Sigmoid colon (tissue), 4 donors: ENCODE measurements around the gene MARVELD2.
"Not testable (repeated sequence)": the region's sequence is repeated elsewhere in the genome, so short reads cannot be mapped to it uniquely, and the experiment has no call there.

Source experiments
- CTCF ChIP-seq, 4 experiments: fragments of 450-650 bp in 3 of 4; fragments of 200-600 bp in 1 of 4; IDR thresholded peaks; one replicate each; pipeline ENCODE4 v1.5.1; 2016 to 2019; ENCODE audit warnings: antibody characterized with exemption in 4 of 4, mild to moderate bottlenecking in 3 of 4, moderate library complexity in 2 of 4
- POLR2A ChIP-seq, 2 donors: fragments of 450-650 bp; IDR thresholded peaks; one replicate each; pipeline ENCODE4 v1.6.1; 2016; ENCODE audit warnings: antibody characterized with exemption in 2 of 2, mild to moderate bottlenecking in 2 of 2, moderate library complexity in 2 of 2
- POLR2AphosphoS5 ChIP-seq, 4 donors: sonication (generic); formaldehyde crosslinking; IDR thresholded peaks; one replicate each; pipeline ENCODE4 v1.6.1; 2017; ENCODE audit warnings: antibody characterized with exemption in 4 of 4

DNA sequence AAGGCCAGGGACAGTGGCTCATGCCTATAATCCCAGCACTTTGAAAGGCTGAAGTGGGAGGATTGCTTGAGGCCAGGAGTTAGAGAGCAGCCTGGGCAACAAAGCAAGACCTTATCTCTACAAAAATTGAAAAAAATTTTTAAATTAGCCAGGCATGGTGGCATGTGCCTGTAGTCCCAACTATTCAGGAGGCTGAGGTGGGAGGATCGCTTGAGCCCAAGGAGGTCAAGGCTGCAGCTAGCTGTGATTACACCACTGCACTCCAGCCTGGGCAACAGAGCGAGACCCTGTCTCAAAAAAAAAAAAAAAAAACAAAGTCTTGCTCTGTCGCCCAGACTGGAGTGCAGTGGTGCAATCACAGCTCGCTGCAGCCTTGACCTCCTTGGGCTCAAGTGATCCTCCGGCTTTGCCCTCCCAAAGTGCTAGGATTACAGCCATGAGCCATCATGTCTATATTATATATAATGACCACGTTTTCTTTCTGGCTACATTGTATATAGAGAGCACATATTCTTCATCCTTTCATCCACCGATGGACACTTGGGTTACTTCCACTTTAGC is 40.6 kb downstream of the MARVELD2 start:
- not testable (repeated sequence) for TF ChIP-seq POLR2A, CTCF, POLR2AphosphoS5 (IDR thresholded peaks at IDR 0.05)
